Duodenal mucosa (tissue), 2 donors: ENCODE results near the gene COMMD7.
"Not testable (repeated sequence)": the region's sequence is repeated elsewhere in the genome, so short reads cannot be mapped to it uniquely, and the experiment has no call there.

Experiments used
- H3K27ac ChIP-seq: one replicate; pipeline ENCODE4 v1.7.0; 2013; ENCODE audit warnings: low read depth, low read length
- H3K27me3 ChIP-seq, 2 donors: one replicate each; pipeline ENCODE4 v1.7.0; 2013; ENCODE audit warnings: low read length in 2 of 2, control low read depth in 1 of 2; ENCODE audit not compliant: insufficient read depth in 2 of 2, control insufficient read depth in 1 of 2
- H3K36me3 ChIP-seq, 2 donors: one replicate each; pipeline ENCODE4 v1.7.0; 2013; ENCODE audit warnings: low read length in 2 of 2, control low read depth in 1 of 2; ENCODE audit not compliant: insufficient read depth in 2 of 2, control insufficient read depth in 1 of 2
- H3K4me1 ChIP-seq, 2 donors: one replicate each; pipeline ENCODE4 v1.7.0; 2013; ENCODE audit warnings: low read length in 2 of 2, control low read depth in 1 of 2; ENCODE audit not compliant: insufficient read depth in 2 of 2, control insufficient read depth in 1 of 2
- H3K4me3 ChIP-seq, 2 donors: one replicate each; pipeline ENCODE4 v1.7.0; 2013; ENCODE audit warnings: low read length in 2 of 2, low read depth in 1 of 2
- H3K9ac ChIP-seq, 2 donors: one replicate each; pipeline ENCODE4 v1.7.0; 2013; ENCODE audit warnings: low read length in 2 of 2, low read depth in 1 of 2
- H3K9me3 ChIP-seq, 2 donors: one replicate each; pipeline ENCODE4 v1.7.0; 2013; ENCODE audit warnings: low read length in 2 of 2, control low read depth in 1 of 2; ENCODE audit not compliant: control insufficient read depth in 1 of 2

COMMD7 gene

GRCh38 chr20:32752458-32753250 is 9.4 kb upstream of the COMMD7 start:
- Histone ChIP-seq H3K9ac (no peak overlapping the region), H3K36me3 (no peaks in the 10 kb centered on the region), H3K27ac (no peak overlapping the region), H3K4me1 (no peaks in the 10 kb centered on the region), H3K4me3 (no peak overlapping the region), H3K27me3 (no peaks in the 10 kb centered on the region), H3K9me3 (no peaks in the 10 kb centered on the region)

- H3K36me3 ChIP-seq: no peaks in the 10 kb centered on the region
- H3K4me1 ChIP-seq: no peaks in the 10 kb centered on the region
- H3K4me3 ChIP-seq: no peak overlapping the region
- H3K27me3 ChIP-seq: no peaks in the 10 kb centered on the region
- no peak overlapping the region for H3K9ac ChIP-seq
- no peak overlapping the region for H3K27ac ChIP-seq
- no peaks in the 10 kb centered on the region for H3K9me3 ChIP-seq
These were observed 8.6 kb upstream of the COMMD7 start for GRCh38 chr20:32751702-32752457.

- no peaks in the 10 kb centered on the region for H3K9me3 ChIP-seq
- H3K36me3 ChIP-seq: no peaks in the 10 kb centered on the region
- no peaks in the 10 kb centered on the region for H3K27me3 ChIP-seq
- H3K4me1 ChIP-seq: no peaks in the 10 kb centered on the region
- no peak overlapping the region for H3K27ac ChIP-seq
- no peak overlapping the region for H3K9ac ChIP-seq
- H3K4me3 ChIP-seq: no peak overlapping the region
These were observed 8.0 kb upstream of the COMMD7 start for GRCh38 chr20:32751293-32751692.

- H3K36me3 ChIP-seq: no peaks in the 10 kb centered on the region
- H3K4me3 ChIP-seq: no peak overlapping the region
- no peaks in the 10 kb centered on the region for H3K4me1 ChIP-seq
- no peaks in the 10 kb centered on the region for H3K9me3 ChIP-seq
- no peak overlapping the region for H3K27ac ChIP-seq
- no peak overlapping the region for H3K9ac ChIP-seq
- no peaks in the 10 kb centered on the region for H3K27me3 ChIP-seq
These were observed 6.8 kb upstream of the COMMD7 start for GRCh38 chr20:32749914-32750637.

- Histone ChIP-seq H3K4me1 (peaks cover 8 to 14% of the 10 kb centered on the region in 2 donors), H3K27me3 (no peaks in the 10 kb centered on the region), H3K4me3 (peak overlapping the region; percentile 84 to 85), H3K9ac (peak overlapping the region; percentile 75 to 77), H3K9me3 (no peaks in the 10 kb centered on the region), H3K36me3 (no peaks in the 10 kb centered on the region), H3K27ac (peak overlapping the region; percentile 31)
These were observed 688 bp downstream of the COMMD7 start for GRCh38 chr20:32742322-32743236.

GRCh38 chr20:32741151-32741550 is 2.1 kb downstream of the COMMD7 start:
- Histone ChIP-seq H3K36me3 (no peaks in the 10 kb centered on the region), H3K4me3 (no peak overlapping the region)

GRCh38 chr20:32737371-32738223 is 5.7 kb downstream of the COMMD7 start:
- Histone ChIP-seq H3K27me3 (no peaks in the 10 kb centered on the region), H3K9me3 (no peaks in the 10 kb centered on the region), H3K4me1 (peaks cover 4% of the 10 kb centered on the region in 2 donors), H3K27ac (no peak overlapping the region), H3K36me3 (no peaks in the 10 kb centered on the region), H3K4me3 (no peak overlapping the region), H3K9ac (no peak overlapping the region)

More at GRCh38 chr20:32741151-32741550, 2.1 kb downstream of the COMMD7 start:
- H3K9ac ChIP-seq: no peak overlapping the region
- no peak overlapping the region for H3K27ac ChIP-seq
- H3K9me3 ChIP-seq: no peaks in the 10 kb centered on the region
- peaks cover 8 to 14% of the 10 kb centered on the region in 2 donors for H3K4me1 ChIP-seq
- no peaks in the 10 kb centered on the region for H3K27me3 ChIP-seq

GRCh38 chr20:32731882-32732266 is 11.4 kb downstream of the COMMD7 start:
- Histone ChIP-seq H3K27ac (no peak overlapping the region), H3K4me3 (no peak overlapping the region), H3K4me1 (peaks cover 0 to 8% of the 10 kb centered on the region in 2 donors), H3K9ac (no peak overlapping the region), H3K36me3 (peaks cover 5 to 11% of the 10 kb centered on the region in 2 donors), H3K9me3 (no peaks in the 10 kb centered on the region), H3K27me3 (no peaks in the 10 kb centered on the region)

GRCh38 chr20:32729334-32729733 is 13.9 kb downstream of the COMMD7 start:
- not testable (repeated sequence) for H3K27ac ChIP-seq, H3K9ac ChIP-seq, H3K4me1 ChIP-seq, H3K27me3 ChIP-seq, H3K9me3 ChIP-seq, H3K4me3 ChIP-seq
- H3K36me3 ChIP-seq: peaks cover 5 to 18% of the 10 kb centered on the region in 2 donors
